ENCODE results near the gene BHLHE41.

Gene BHLHE41

GRCh38 chr12:26113853-26114719, 10.8 kb downstream of the BHLHE41 start:
- DNase-seq, result peak; percentile 41

- DNase-seq, result no peak
These were observed 11.6 kb downstream of the BHLHE41 start for GRCh38 chr12:26113181-26113654.

GRCh38 chr12:26112703-26113147, 12.1 kb downstream of the BHLHE41 start:
- DNase-seq, result no peak

- DNase-seq, result no peak
These were observed 12.6 kb downstream of the BHLHE41 start for GRCh38 chr12:26112232-26112631.

GRCh38 chr12:26109343-26109881, 15.4 kb downstream of the BHLHE41 start:
- DNase-seq, result no peak

- DNase-seq, result no peak
These were observed 15.9 kb downstream of the BHLHE41 start for GRCh38 chr12:26108915-26109314.

- no peak for DNase-seq
These were observed 18.5 kb downstream of the BHLHE41 start for GRCh38 chr12:26106347-26106746.

- no peak for DNase-seq
These were observed 21.9 kb downstream of the BHLHE41 start for GRCh38 chr12:26102953-26103352.

GRCh38 chr12:26101763-26102162, 23.1 kb downstream of the BHLHE41 start:
- DNase-seq, result no peak

- DNase-seq, result no peak
These were observed 23.5 kb downstream of the BHLHE41 start for GRCh38 chr12:26101350-26101734.

- DNase-seq, result no peak
These were observed 24.0 kb downstream of the BHLHE41 start for GRCh38 chr12:26100666-26101349.

GRCh38 chr12:26097046-26097878, 27.6 kb downstream of the BHLHE41 start:
- DNase-seq, result peak; percentile 26

- no peak for DNase-seq
These were observed 28.8 kb downstream of the BHLHE41 start for GRCh38 chr12:26096036-26096435.

- no peak for DNase-seq
These were observed 29.7 kb downstream of the BHLHE41 start for GRCh38 chr12:26095186-26095585.

GRCh38 chr12:26092346-26093105, 32.3 kb downstream of the BHLHE41 start:
- DNase-seq, result no peak

GRCh38 chr12:26091822-26092221, 33.0 kb downstream of the BHLHE41 start:
- no peak for DNase-seq

GRCh38 chr12:26090836-26091510, 33.9 kb downstream of the BHLHE41 start:
- DNase-seq, result no peak

- DNase-seq, result no peak
These were observed 35.8 kb downstream of the BHLHE41 start for GRCh38 chr12:26088998-26089397.

- no peak for DNase-seq
These were observed 37.9 kb downstream of the BHLHE41 start for GRCh38 chr12:26086936-26087335.

GRCh38 chr12:26080911-26081310, 43.9 kb downstream of the BHLHE41 start:
- no peak for DNase-seq
